Ecto neural progenitor cell (in vitro differentiated cells): ENCODE results near the gene SLAMF7.

Experiments used
- DNase-seq: peaks from one replicate; pipeline ENCODE4 v3.0.0-alpha.2; 2018; ENCODE audit warnings: low spot score

SLAMF7 gene

GRCh38 chr1:160800645-160801408, 61.8 kb downstream of the SLAMF7 start:
- no peak for DNase-seq

- no peak for DNase-seq
These were observed 63.0 kb downstream of the SLAMF7 start for GRCh38 chr1:160801836-160802580.
